Activated CD4-positive, alpha-beta memory T cell treated with anti-CD3 and anti-CD28 coated beads, Interleukin-2, amount 10 ng/mL, durations not matched to agents 7 days and 5 days (primary cell): ENCODE measurements around the gene ADAMTS9. TPM values are rescaled to one million over a fixed set of nuclear protein-coding genes. Genes with fewer than 3 reads are reported as not detected.

Experiments
- CTCF ChIA-PET: fragments of 350-600 bp; sonication (Branson Sonifier 250); formaldehyde crosslinking; loops from one replicate; lab custom pipeline; 2021; ENCODE audit warnings: antibody characterized with exemption, inconsistent platforms; lab: Charles Lee
- POLR2A ChIA-PET: fragments of 350-600 bp; sonication (Branson Sonifier 250); formaldehyde crosslinking; loops from one replicate; lab custom pipeline; 2021; ENCODE audit warnings: antibody characterized with exemption; lab: Charles Lee
- DNase-seq: peaks from one replicate; pipeline ENCODE4 v3.0.0-alpha.2; 2020
- H3K27ac Mint-ChIP-seq: one replicate; pipeline ENCODE4 v1.8.0; 2021; ENCODE audit warnings: mild to moderate bottlenecking, mixed read lengths
- H3K27me3 Mint-ChIP-seq: one replicate; pipeline ENCODE4 v1.8.0; 2021; ENCODE audit warnings: mixed read lengths
- H3K36me3 Mint-ChIP-seq: one replicate; pipeline ENCODE4 v1.8.0; 2021; ENCODE audit warnings: low read depth, mixed read lengths
- H3K4me1 Mint-ChIP-seq: one replicate; pipeline ENCODE4 v1.8.0; 2021; ENCODE audit warnings: mixed read lengths
- H3K4me3 Mint-ChIP-seq: one replicate; pipeline ENCODE4 v1.8.0; 2021; ENCODE audit warnings: mild to moderate bottlenecking, mixed read lengths
- H3K9me3 Mint-ChIP-seq: one replicate; pipeline ENCODE4 v1.8.0; 2021; ENCODE audit warnings: mixed read lengths
- total RNA-seq, 2 experiments: library from RNA; stranded (reverse); gene quantifications; one replicate each; pipeline ENCODE4 v1.2.3, GENCODE V29; 2021

The ADAMTS9 gene
- not detected for total RNA-seq

- H3K27me3 Mint-ChIP-seq = peaks cover 45% of the 10 kb centered on the region
These were observed at the start of gene ADAMTS9 for GRCh38 chr3:64687781-64688604. Gene ADAMTS9, minus strand, starts transcription at chr3:64688000. Its CDS starts 343 bp downstream, at chr3:64687657.

GRCh38 chr3:64732576-64732975 lies 44.8 kb upstream of the ADAMTS9 start:
- POLR2A ChIA-PET = no interaction called here
- peaks cover 4% of the 10 kb centered on the region for H3K9me3 Mint-ChIP-seq
- H3K4me3 Mint-ChIP-seq = no peak overlapping the region
- H3K4me1 Mint-ChIP-seq = no peaks in the 10 kb centered on the region
- CTCF ChIA-PET = no interaction called here
- H3K36me3 Mint-ChIP-seq = no peaks in the 10 kb centered on the region
- DNase-seq = no peak
- H3K27me3 Mint-ChIP-seq = no peaks in the 10 kb centered on the region
- H3K27ac Mint-ChIP-seq = no peak overlapping the region

More at GRCh38 chr3:64687781-64688604, at the start of gene ADAMTS9:
- Mint-ChIP-seq H3K9me3 (no peaks in the 10 kb centered on the region), H3K4me3 (no peak within 1 kb of the TSS), H3K27ac (no peak within 1 kb of the TSS), H3K4me1 (no peaks in the 10 kb centered on the region), H3K36me3 (peaks cover 3% of the 10 kb centered on the region)
- DNase-seq = no peak
- CTCF ChIA-PET = no interaction called here
- POLR2A ChIA-PET = no interaction called here

- H3K27ac Mint-ChIP-seq = no peak overlapping the region
- ChIA-PET POLR2A (no interaction called here), CTCF (no interaction called here)
- H3K27me3 Mint-ChIP-seq = no peaks in the 10 kb centered on the region
- no peaks in the 10 kb centered on the region for H3K4me1 Mint-ChIP-seq
- H3K4me3 Mint-ChIP-seq = no peak overlapping the region
- peaks cover 4% of the 10 kb centered on the region for H3K9me3 Mint-ChIP-seq
- H3K36me3 Mint-ChIP-seq = no peaks in the 10 kb centered on the region
- no peak for DNase-seq
These were observed 42.9 kb upstream of the ADAMTS9 start for GRCh38 chr3:64730681-64731080.

- H3K36me3 Mint-ChIP-seq = no peaks in the 10 kb centered on the region
These were observed 41.2 kb upstream of the ADAMTS9 start for GRCh38 chr3:64728994-64729393.

GRCh38 chr3:64728428-64728827 lies 40.6 kb upstream of the ADAMTS9 start:
- H3K36me3 Mint-ChIP-seq = no peaks in the 10 kb centered on the region
- POLR2A ChIA-PET = no interaction called here
- CTCF ChIA-PET = no interaction called here
- H3K9me3 Mint-ChIP-seq = no peaks in the 10 kb centered on the region
- H3K4me1 Mint-ChIP-seq = no peaks in the 10 kb centered on the region
- H3K27ac Mint-ChIP-seq = no peak overlapping the region
- no peak overlapping the region for H3K4me3 Mint-ChIP-seq
- no peak for DNase-seq
- no peaks in the 10 kb centered on the region for H3K27me3 Mint-ChIP-seq

More at GRCh38 chr3:64728994-64729393, 41.2 kb upstream of the ADAMTS9 start:
- H3K9me3 Mint-ChIP-seq = no peaks in the 10 kb centered on the region
- ChIA-PET POLR2A (no interaction called here), CTCF (no interaction called here)
- H3K27ac Mint-ChIP-seq = no peak overlapping the region
- no peak for DNase-seq
- H3K4me3 Mint-ChIP-seq = no peak overlapping the region
- no peaks in the 10 kb centered on the region for H3K27me3 Mint-ChIP-seq
- H3K4me1 Mint-ChIP-seq = no peaks in the 10 kb centered on the region

- Mint-ChIP-seq H3K9me3 (no peaks in the 10 kb centered on the region), H3K27ac (no peak overlapping the region), H3K4me3 (no peak overlapping the region), H3K27me3 (no peaks in the 10 kb centered on the region), H3K4me1 (no peaks in the 10 kb centered on the region), H3K36me3 (no peaks in the 10 kb centered on the region)
- ChIA-PET POLR2A (no interaction called here), CTCF (no interaction called here)
- DNase-seq = no peak
These were observed 38.8 kb upstream of the ADAMTS9 start for GRCh38 chr3:64726414-64727090.

GRCh38 chr3:64718976-64719375 lies 31.2 kb upstream of the ADAMTS9 start:
- no peaks in the 10 kb centered on the region for H3K4me1 Mint-ChIP-seq
- ChIA-PET CTCF (no interaction called here), POLR2A (no interaction called here)
- no peaks in the 10 kb centered on the region for H3K36me3 Mint-ChIP-seq
- no peak overlapping the region for H3K4me3 Mint-ChIP-seq
- H3K9me3 Mint-ChIP-seq = no peaks in the 10 kb centered on the region
- DNase-seq = no peak
- H3K27ac Mint-ChIP-seq = no peak overlapping the region
- H3K27me3 Mint-ChIP-seq = no peaks in the 10 kb centered on the region

GRCh38 chr3:64717872-64718613 lies 30.2 kb upstream of the ADAMTS9 start:
- no peak overlapping the region for H3K4me3 Mint-ChIP-seq
- no peaks in the 10 kb centered on the region for H3K27me3 Mint-ChIP-seq
- no peaks in the 10 kb centered on the region for H3K36me3 Mint-ChIP-seq
- DNase-seq = no peak
- ChIA-PET CTCF (no interaction called here), POLR2A (no interaction called here)
- H3K27ac Mint-ChIP-seq = no peak overlapping the region
- no peaks in the 10 kb centered on the region for H3K4me1 Mint-ChIP-seq
- no peaks in the 10 kb centered on the region for H3K9me3 Mint-ChIP-seq

- no peak for DNase-seq
- no peaks in the 10 kb centered on the region for H3K36me3 Mint-ChIP-seq
- no peaks in the 10 kb centered on the region for H3K9me3 Mint-ChIP-seq
- H3K4me3 Mint-ChIP-seq = no peak overlapping the region
- H3K4me1 Mint-ChIP-seq = no peaks in the 10 kb centered on the region
- no peaks in the 10 kb centered on the region for H3K27me3 Mint-ChIP-seq
- CTCF ChIA-PET = no interaction called here
- POLR2A ChIA-PET = no interaction called here
- H3K27ac Mint-ChIP-seq = no peak overlapping the region
These were observed 29.6 kb upstream of the ADAMTS9 start for GRCh38 chr3:64717411-64717810.

GRCh38 chr3:64716110-64716710 lies 28.4 kb upstream of the ADAMTS9 start:
- no peak overlapping the region for H3K27ac Mint-ChIP-seq
- ChIA-PET CTCF (no interaction called here), POLR2A (no interaction called here)
- no peaks in the 10 kb centered on the region for H3K27me3 Mint-ChIP-seq
- H3K9me3 Mint-ChIP-seq = no peaks in the 10 kb centered on the region
- no peaks in the 10 kb centered on the region for H3K36me3 Mint-ChIP-seq
- H3K4me1 Mint-ChIP-seq = no peaks in the 10 kb centered on the region
- H3K4me3 Mint-ChIP-seq = no peak overlapping the region
- DNase-seq = no peak

- Mint-ChIP-seq H3K4me1 (no peaks in the 10 kb centered on the region), H3K9me3 (no peaks in the 10 kb centered on the region), H3K27ac (no peak overlapping the region), H3K4me3 (no peak overlapping the region), H3K27me3 (no peaks in the 10 kb centered on the region), H3K36me3 (no peaks in the 10 kb centered on the region)
- ChIA-PET CTCF (no interaction called here), POLR2A (no interaction called here)
- no peak for DNase-seq
These were observed 27.6 kb upstream of the ADAMTS9 start for GRCh38 chr3:64715211-64715982.

GRCh38 chr3:64708456-64708855 lies 20.7 kb upstream of the ADAMTS9 start:
- POLR2A ChIA-PET = no interaction called here
- H3K27ac Mint-ChIP-seq = no peak overlapping the region
- no peak overlapping the region for H3K4me3 Mint-ChIP-seq
- H3K36me3 Mint-ChIP-seq = no peaks in the 10 kb centered on the region
- no peak for DNase-seq
- CTCF ChIA-PET = no interaction called here
- H3K27me3 Mint-ChIP-seq = no peaks in the 10 kb centered on the region
- no peaks in the 10 kb centered on the region for H3K4me1 Mint-ChIP-seq
- H3K9me3 Mint-ChIP-seq = no peaks in the 10 kb centered on the region
